GM18861 (cell line): ENCODE results near the gene TNIK.
"Not testable (repeated sequence)": the region's sequence is repeated elsewhere in the genome, so short reads cannot be mapped to it uniquely, and the experiment has no call there.

Source experiments
- ATAC-seq: cut with Tn5 transposase; IDR thresholded peaks from one replicate; pipeline ENCODE4 v1.9.1; 2021; ENCODE audit not compliant: unreplicated experiment

TNIK gene

GRCh38 chr3:171469376-171469775 is 9.2 kb upstream of the TNIK start:
- no peak for ATAC-seq

GRCh38 chr3:171468296-171468906 is 8.2 kb upstream of the TNIK start:
- no peak for ATAC-seq

- ATAC-seq: no peak
These were observed 5.6 kb upstream of the TNIK start for GRCh38 chr3:171465763-171466162.

GRCh38 chr3:171464462-171464861 is 4.3 kb upstream of the TNIK start:
- ATAC-seq: no peak

- no peak for ATAC-seq
These were observed 2.0 kb upstream of the TNIK start for GRCh38 chr3:171462224-171462623.

GRCh38 chr3:171461525-171461917 is 1.3 kb upstream of the TNIK start:
- ATAC-seq: no peak

GRCh38 chr3:171460725-171461524 is 720 bp upstream of the TNIK start:
- ATAC-seq: peak; percentile 35

- no peak for ATAC-seq
These were observed 866 bp downstream of the TNIK start for GRCh38 chr3:171459137-171459941.

GRCh38 chr3:171458864-171459136 is 1.4 kb downstream of the TNIK start:
- ATAC-seq: no peak

GRCh38 chr3:171458071-171458863 is 1.9 kb downstream of the TNIK start:
- no peak for ATAC-seq

GRCh38 chr3:171457607-171458061 is 2.6 kb downstream of the TNIK start:
- no peak for ATAC-seq

- ATAC-seq: no peak
These were observed 3.2 kb downstream of the TNIK start for GRCh38 chr3:171456765-171457606.

GRCh38 chr3:171455603-171456550 is 4.3 kb downstream of the TNIK start:
- ATAC-seq: no peak

- ATAC-seq: no peak
These were observed 6.2 kb downstream of the TNIK start for GRCh38 chr3:171454041-171454440.

GRCh38 chr3:171453180-171453886 is 6.9 kb downstream of the TNIK start:
- no peak for ATAC-seq

GRCh38 chr3:171452328-171452727 is 7.9 kb downstream of the TNIK start:
- no peak for ATAC-seq

GRCh38 chr3:171451915-171452314 is 8.3 kb downstream of the TNIK start:
- no peak for ATAC-seq

GRCh38 chr3:171447579-171447891 is 12.7 kb downstream of the TNIK start:
- not testable (repeated sequence) for ATAC-seq
